Daoy (cell line): ENCODE results near the gene DAGLA. TPM values are rescaled to one million over a fixed set of nuclear protein-coding genes. Genes with fewer than 3 reads are reported as not detected.
A peak's percentile ranks its signal among the peaks of the same experiment; 100 is the strongest.
"Not testable (repeated sequence)": the region's sequence is repeated elsewhere in the genome, so short reads cannot be mapped to it uniquely, and the experiment has no call there.

Experiments used
- DNase-seq: peaks from one replicate; pipeline ENCODE4 v3.0.0-alpha.2; 2015; ENCODE audit warnings: low read depth
- total RNA-seq: library from RNA; depleted of rRNA; stranded (reverse); fragments of >200 nt; shearing (Covaris generic); gene quantifications from 2 replicates; pipeline ENCODE4 v1.2.3, GENCODE V29; 2014

DAGLA gene
- total RNA-seq, 1 experiment from 2014 or later, result 0.91 TPM

GRCh38 chr11:61660997-61661396, 19.2 kb upstream of the DAGLA start:
- not testable (repeated sequence) for DNase-seq

- no peak for DNase-seq
These were observed 13.4 kb upstream of the DAGLA start for GRCh38 chr11:61666684-61667297.

- DNase-seq, result no peak
These were observed 12.4 kb upstream of the DAGLA start for GRCh38 chr11:61667684-61668305.

GRCh38 chr11:61669417-61669816, 10.8 kb upstream of the DAGLA start:
- no peak for DNase-seq

GRCh38 chr11:61670626-61671025, 9.6 kb upstream of the DAGLA start:
- no peak for DNase-seq

GRCh38 chr11:61671527-61671926, 8.7 kb upstream of the DAGLA start:
- DNase-seq, result no peak

- not testable (repeated sequence) for DNase-seq
These were observed 6.2 kb upstream of the DAGLA start for GRCh38 chr11:61673946-61674467.

- DNase-seq, result no peak
These were observed 4.4 kb upstream of the DAGLA start for GRCh38 chr11:61675826-61676225.

GRCh38 chr11:61679296-61679695, 895 bp upstream of the DAGLA start:
- no peak for DNase-seq

GRCh38 chr11:61680622-61681221, 531 bp downstream of the DAGLA start:
- no peak for DNase-seq

GRCh38 chr11:61682093-61682732, 2.0 kb downstream of the DAGLA start:
- peak; percentile 83 for DNase-seq

GRCh38 chr11:61682906-61683675, 2.9 kb downstream of the DAGLA start:
- no peak for DNase-seq

GRCh38 chr11:61683961-61684869, 4.0 kb downstream of the DAGLA start:
- peak; percentile 79 for DNase-seq

- no peak for DNase-seq
These were observed 4.9 kb downstream of the DAGLA start for GRCh38 chr11:61684870-61685616.

GRCh38 chr11:61685617-61685967, 5.4 kb downstream of the DAGLA start:
- DNase-seq, result no peak

GRCh38 chr11:61686066-61686465, 5.9 kb downstream of the DAGLA start:
- DNase-seq, result no peak

GRCh38 chr11:61686469-61686868, 6.3 kb downstream of the DAGLA start:
- DNase-seq, result no peak

GRCh38 chr11:61687420-61687819, 7.2 kb downstream of the DAGLA start:
- DNase-seq, result no peak

GRCh38 chr11:61688365-61689163, 8.4 kb downstream of the DAGLA start:
- DNase-seq, result peak; percentile 85
